Epithelial cell of proximal tubule (primary cell): ENCODE data around the gene TULP1. TPM values are rescaled to one million over a fixed set of nuclear protein-coding genes. Genes with fewer than 3 reads are reported as not detected.

Experiments
- DNase-seq: peaks from one replicate; pipeline ENCODE4 v3.0.0-alpha.2; 2011; ENCODE audit warnings: low read depth
- H3K4me3 ChIP-seq: 2 replicates; pipeline ENCODE4 v1.5.1; 2011; ENCODE audit warnings: low read depth, mild to moderate bottlenecking, low read length
- total RNA-seq: library from RNA; depleted of rRNA; stranded (reverse); fragments of >200 nt; gene quantifications from 2 replicates; pipeline ENCODE4 v1.2.3, GENCODE V29; 2015
- TF ChIP-seq, protein P1 (sequence below): conservative IDR thresholded peaks from 2 replicates; pipeline ENCODE4 v1.5.1; 2012; ENCODE audit warnings: low read depth, mild to moderate bottlenecking, low read length

Gene TULP1
- not detected in 2 replicates for total RNA-seq

DNA sequence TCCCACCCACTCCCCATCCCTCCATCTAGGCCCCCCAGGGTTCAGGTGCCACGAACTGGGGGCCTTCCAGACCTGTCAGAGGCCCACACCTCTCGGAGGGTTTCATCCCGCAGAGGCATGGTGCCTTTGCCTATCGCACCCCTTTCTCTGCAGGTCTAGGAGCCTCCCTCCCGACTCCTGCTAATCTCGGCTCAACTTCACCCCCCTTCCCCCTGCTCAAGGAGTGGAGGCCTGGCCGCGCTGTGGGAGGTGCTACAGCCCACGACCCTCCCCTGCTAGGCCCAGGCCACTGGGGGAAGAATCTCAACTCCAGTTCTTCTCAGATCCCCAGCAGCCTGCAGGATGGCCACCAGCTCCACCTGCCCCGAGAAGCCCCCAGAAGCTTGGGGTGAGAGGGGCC lies at the start of gene TULP1:
Gene TULP1 (minus strand): TSS at position 157 of the 400 bp plus-strand sequence. CDS start 38 bp downstream, at position 119.
- no peak within 1 kb of the TSS for H3K4me3 ChIP-seq
- TF ChIP-seq, protein P1, sequence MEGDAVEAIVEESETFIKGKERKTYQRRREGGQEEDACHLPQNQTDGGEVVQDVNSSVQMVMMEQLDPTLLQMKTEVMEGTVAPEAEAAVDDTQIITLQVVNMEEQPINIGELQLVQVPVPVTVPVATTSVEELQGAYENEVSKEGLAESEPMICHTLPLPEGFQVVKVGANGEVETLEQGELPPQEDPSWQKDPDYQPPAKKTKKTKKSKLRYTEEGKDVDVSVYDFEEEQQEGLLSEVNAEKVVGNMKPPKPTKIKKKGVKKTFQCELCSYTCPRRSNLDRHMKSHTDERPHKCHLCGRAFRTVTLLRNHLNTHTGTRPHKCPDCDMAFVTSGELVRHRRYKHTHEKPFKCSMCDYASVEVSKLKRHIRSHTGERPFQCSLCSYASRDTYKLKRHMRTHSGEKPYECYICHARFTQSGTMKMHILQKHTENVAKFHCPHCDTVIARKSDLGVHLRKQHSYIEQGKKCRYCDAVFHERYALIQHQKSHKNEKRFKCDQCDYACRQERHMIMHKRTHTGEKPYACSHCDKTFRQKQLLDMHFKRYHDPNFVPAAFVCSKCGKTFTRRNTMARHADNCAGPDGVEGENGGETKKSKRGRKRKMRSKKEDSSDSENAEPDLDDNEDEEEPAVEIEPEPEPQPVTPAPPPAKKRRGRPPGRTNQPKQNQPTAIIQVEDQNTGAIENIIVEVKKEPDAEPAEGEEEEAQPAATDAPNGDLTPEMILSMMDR = no peak
- DNase-seq = no peak

DNA sequence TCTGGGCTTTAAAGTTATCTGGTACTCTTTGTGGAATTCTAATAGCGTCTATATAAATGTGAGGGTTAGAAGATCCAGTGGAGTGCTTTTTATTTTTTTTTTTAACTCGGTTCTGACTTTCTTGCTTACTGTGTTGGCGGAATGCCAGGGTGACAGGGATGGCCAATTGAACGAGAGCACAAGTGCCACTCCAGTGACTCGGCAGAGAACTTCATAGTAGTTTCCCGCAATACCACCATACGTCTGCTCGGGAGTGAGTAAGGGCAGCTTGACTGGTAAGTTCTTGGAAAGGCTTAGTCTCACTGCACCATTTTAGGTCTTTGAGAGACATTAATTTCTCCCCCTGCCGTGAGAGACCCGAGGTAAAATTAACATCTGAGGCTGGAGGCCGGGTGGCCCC lies 49.4 kb upstream of the TULP1 start:
- DNase-seq = no peak
- no peak overlapping the region for H3K4me3 ChIP-seq
- TF ChIP-seq, protein P1 = no peak

DNA sequence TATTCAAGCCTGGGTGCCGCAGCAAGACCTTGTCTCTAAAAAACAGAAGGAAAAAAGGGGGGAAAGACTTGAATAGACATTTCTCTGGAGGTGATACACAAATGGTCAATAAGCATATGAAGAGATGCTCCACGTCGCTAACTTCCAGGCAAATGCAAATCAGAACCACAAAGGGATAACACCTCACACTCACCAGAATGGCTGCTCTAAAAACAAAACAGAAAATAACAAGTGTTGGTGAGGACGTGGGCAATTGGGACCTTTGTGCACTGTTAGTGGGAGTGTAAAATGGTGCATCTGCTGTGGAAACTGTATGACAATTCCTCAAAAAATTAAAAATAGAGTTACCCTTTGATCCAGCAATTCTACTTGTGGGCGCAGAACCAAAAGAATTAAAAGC lies 48.4 kb upstream of the TULP1 start:
- DNase-seq = no peak
- no peak overlapping the region for H3K4me3 ChIP-seq
- TF ChIP-seq, protein P1 = no peak

DNA sequence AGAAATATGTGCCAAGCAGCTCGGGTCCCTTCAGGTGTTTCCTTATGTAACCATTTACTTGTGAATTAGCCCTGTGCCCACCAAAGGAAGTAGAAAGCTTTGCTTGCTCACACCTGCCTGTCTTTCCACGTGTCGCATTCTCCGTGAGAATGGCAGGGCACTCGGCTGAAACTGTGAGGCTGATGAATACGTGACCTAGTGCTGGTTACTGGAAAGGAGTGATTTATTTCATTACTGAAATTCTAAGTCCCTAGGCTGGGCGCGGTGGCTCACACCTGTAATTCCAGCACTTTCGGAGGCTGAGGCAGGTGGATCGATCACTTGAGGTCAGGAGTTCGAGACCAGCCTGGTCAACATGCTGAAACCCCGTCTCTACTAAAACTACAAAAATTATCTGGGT lies 45.9 kb upstream of the TULP1 start:
- no peak for DNase-seq
- TF ChIP-seq, protein P1 = no peak
- no peak overlapping the region for H3K4me3 ChIP-seq

DNA sequence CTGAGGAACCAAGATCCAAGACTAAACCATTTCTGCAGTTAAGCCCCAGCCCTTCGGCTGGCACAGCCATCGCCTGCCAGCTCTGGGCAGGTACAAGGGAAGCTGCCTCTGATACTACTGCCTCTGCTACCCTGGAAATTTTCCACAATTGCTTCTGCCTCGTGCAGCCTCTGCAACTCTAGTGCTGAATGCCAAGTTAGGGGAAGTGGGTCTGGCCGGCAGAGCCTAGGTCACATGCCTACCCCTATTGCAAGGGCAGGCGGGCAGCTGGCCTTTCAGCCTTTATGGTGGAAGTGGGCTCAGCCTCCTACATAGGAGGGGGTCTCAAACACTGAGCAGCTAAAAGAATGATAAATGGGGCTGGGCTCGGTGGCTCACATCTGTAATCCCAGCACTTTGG lies 44.5 kb upstream of the TULP1 start:
- no peak for DNase-seq
- TF ChIP-seq, protein P1 = no peak
- no peak overlapping the region for H3K4me3 ChIP-seq

DNA sequence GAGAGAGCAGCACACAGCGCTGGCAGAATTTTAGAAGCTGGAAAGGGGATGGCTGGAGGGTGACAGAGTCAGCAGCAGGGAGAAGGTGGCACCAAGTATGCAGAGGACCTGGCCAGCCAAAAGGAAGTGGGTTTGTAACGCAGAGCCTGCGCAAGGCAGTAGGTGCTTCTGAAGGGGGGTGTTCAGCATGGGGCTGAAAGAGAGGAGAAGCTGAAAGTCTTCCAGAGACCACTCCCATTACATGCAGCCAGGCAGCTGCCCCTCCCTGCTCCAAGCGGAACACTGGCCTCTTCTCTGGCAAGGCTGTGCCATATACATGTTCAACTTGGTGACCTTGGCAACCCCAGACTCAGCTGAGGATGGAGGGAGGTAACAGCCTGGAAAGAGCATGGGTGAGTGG lies 42.1 kb upstream of the TULP1 start:
- H3K4me3 ChIP-seq = no peak overlapping the region
- TF ChIP-seq, protein P1 = no peak
- DNase-seq = no peak

DNA sequence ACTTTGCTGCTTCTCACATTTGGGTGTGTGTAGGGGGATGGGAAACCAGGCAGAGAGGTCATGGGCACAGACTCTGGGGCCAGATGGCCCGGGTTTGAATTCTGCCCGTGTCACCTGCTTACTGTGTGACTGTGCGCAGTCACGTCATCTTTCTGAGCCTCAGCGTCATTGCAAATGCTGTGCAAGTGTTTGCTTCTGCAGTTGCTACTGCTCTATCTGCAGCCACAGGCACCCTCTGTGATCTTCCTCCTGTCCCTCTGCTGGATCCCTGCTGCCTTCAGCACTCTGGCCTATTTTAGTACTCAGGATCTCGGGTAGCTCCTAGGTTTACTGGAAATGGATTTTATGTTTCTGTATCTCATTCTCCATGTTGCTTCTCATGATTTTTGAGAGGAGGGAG lies 40.6 kb upstream of the TULP1 start:
- no peak for DNase-seq
- TF ChIP-seq, protein P1 = no peak
- no peak overlapping the region for H3K4me3 ChIP-seq
